MM.1S (cell line): Measurements from ENCODE around the gene ELN.

ENCODE experiments used
- DNase-seq: peaks from one replicate; pipeline ENCODE4 v3.0.0-alpha.2; 2015
- H2AFZ ChIP-seq: fragments of 300-600 bp; sonication (generic); 2 replicates; pipeline ENCODE4 v1.6.0; 2016; ENCODE audit warnings: antibody characterized with exemption, low read length
- H3F3A ChIP-seq: fragments of 300-600 bp; sonication (generic); 2 replicates; pipeline ENCODE4 v1.6.1; 2016; ENCODE audit warnings: mild to moderate bottlenecking, antibody characterized with exemption, low read length, moderate library complexity, mixed read lengths; ENCODE audit not compliant: insufficient read depth
- H3K27ac ChIP-seq: fragments of 300-600 bp; sonication (generic); 2 replicates; pipeline ENCODE4 v1.5.1; 2016; ENCODE audit warnings: mild to moderate bottlenecking, low read length
- H3K27me3 ChIP-seq: fragments of 300-600 bp; sonication (generic); replicated peaks from 2 replicates; pipeline ENCODE4 v1.6.0; 2016; ENCODE audit warnings: low read length; ENCODE audit not compliant: insufficient read depth
- H3K36me3 ChIP-seq: fragments of 300-600 bp; sonication (generic); replicated peaks from 2 replicates; pipeline ENCODE4 v1.6.1; 2016; ENCODE audit warnings: mild to moderate bottlenecking, low read length, mixed read lengths; ENCODE audit not compliant: insufficient read depth
- H3K4me1 ChIP-seq: fragments of 300-600 bp; sonication (generic); 2 replicates; pipeline ENCODE4 v1.6.1; 2016; ENCODE audit warnings: low read length, mixed read lengths
- H3K4me2 ChIP-seq: fragments of 300-600 bp; sonication (generic); 2 replicates; pipeline ENCODE4 v1.6.0; 2016; ENCODE audit warnings: low read depth, low read length
- H3K4me3 ChIP-seq: fragments of 300-600 bp; sonication (generic); 2 replicates; pipeline ENCODE4 v1.5.1; 2016; ENCODE audit warnings: low read length, mixed read lengths
- H3K79me2 ChIP-seq: fragments of 300-600 bp; sonication (generic); 2 replicates; pipeline ENCODE4 v1.6.1; 2016; ENCODE audit warnings: mixed run types, low read length, mixed read lengths
- H3K9ac ChIP-seq: fragments of 300-600 bp; sonication (generic); 2 replicates; pipeline ENCODE4 v1.6.1; 2016; ENCODE audit warnings: low read length, mixed read lengths
- H3K9me2 ChIP-seq: fragments of 300-600 bp; sonication (generic); replicated peaks from 2 replicates; pipeline ENCODE4 v1.6.1; 2016; ENCODE audit warnings: mild to moderate bottlenecking, low read length, mixed read lengths; ENCODE audit not compliant: insufficient read depth
- H3K9me3 ChIP-seq: fragments of 300-600 bp; sonication (generic); replicated peaks from 2 replicates; pipeline ENCODE4 v1.6.1; 2016; ENCODE audit warnings: mild to moderate bottlenecking, low read length, mixed read lengths; ENCODE audit not compliant: insufficient read depth
- H4K20me1 ChIP-seq: fragments of 300-600 bp; sonication (generic); 2 replicates; pipeline ENCODE4 v1.6.1; 2016; ENCODE audit warnings: mild to moderate bottlenecking, low read length, moderate library complexity, mixed read lengths; ENCODE audit not compliant: insufficient read depth
- EZH2 ChIP-seq: fragments of 300-600 bp; sonication (generic); optimal IDR thresholded peaks from 2 replicates; pipeline ENCODE3; 2017; ENCODE audit warnings: low read depth, mild to moderate bottlenecking, antibody characterized with exemption, low read length, mixed read lengths
- EZH2phosphoT487 ChIP-seq: fragments of 300-600 bp; sonication (generic); IDR thresholded peaks from 2 replicates; pipeline ENCODE4 v1.6.1; 2018; ENCODE audit warnings: antibody characterized with exemption, low read length
- TF ChIP-seq, protein P1 (sequence below): fragments of 300-600 bp; sonication (generic); IDR thresholded peaks from 2 replicates; pipeline ENCODE4 v1.5.1; 2016; ENCODE audit warnings: antibody characterized with exemption, low read length, mixed read lengths

ELN gene

DNA sequence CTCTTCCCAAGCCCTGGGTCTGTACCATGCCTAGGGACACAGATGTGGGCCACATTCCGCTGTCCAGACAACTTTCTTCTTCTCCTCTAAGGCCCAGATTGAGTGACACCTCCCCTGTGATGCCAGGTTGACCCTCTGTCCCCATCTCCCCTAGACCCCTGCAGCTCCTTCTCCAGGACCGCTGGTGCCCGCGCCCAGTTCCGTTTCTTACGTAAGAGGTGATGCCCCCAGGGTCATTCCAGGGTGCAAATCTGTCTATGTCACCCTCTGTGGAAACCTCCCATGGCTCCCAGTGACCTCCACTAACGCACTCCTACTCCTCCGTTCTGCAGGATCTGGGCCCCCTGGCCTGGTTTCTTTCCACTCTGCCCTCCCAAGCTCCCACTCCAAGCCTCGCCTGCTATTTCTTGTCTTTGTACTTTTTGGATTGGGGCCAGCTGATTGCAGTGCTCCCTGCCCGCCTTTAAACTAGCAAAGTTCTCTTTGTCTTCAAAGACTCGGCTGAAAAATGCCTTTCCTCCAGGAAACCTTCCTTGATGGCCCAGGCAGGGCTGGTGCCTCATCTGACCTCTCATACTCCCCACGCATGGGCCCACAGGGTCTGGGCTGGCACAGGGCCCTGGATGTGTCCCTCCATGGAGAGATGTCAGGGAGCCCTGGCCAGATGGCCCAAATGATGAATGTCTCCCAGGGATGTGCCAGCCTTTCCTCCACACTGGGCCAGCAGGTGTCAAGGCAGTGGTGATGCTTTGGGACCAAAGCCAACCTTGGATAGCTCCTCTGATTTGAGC is 21.3 kb upstream of the ELN start:
- Histone ChIP-seq H3K4me2 (no peak overlapping the region), H4K20me1 (no peaks in the 10 kb centered on the region), H3K4me3 (no peak overlapping the region), H3K4me1 (peaks cover 14% of the 10 kb centered on the region), H3K9me3 (no peaks in the 10 kb centered on the region), H3K27ac (no peak overlapping the region), H3K9me2 (no peaks in the 10 kb centered on the region), H3F3A (0 out of 2 replicates have a peak, but pooled peaks cover 6% of the 10 kb centered on the region), H3K36me3 (no peaks in the 10 kb centered on the region), H2AFZ (no peak overlapping the region), H3K9ac (no peak overlapping the region), H3K27me3 (no peaks in the 10 kb centered on the region), H3K79me2 (no peaks in the 10 kb centered on the region)
- TF ChIP-seq, protein P1, sequence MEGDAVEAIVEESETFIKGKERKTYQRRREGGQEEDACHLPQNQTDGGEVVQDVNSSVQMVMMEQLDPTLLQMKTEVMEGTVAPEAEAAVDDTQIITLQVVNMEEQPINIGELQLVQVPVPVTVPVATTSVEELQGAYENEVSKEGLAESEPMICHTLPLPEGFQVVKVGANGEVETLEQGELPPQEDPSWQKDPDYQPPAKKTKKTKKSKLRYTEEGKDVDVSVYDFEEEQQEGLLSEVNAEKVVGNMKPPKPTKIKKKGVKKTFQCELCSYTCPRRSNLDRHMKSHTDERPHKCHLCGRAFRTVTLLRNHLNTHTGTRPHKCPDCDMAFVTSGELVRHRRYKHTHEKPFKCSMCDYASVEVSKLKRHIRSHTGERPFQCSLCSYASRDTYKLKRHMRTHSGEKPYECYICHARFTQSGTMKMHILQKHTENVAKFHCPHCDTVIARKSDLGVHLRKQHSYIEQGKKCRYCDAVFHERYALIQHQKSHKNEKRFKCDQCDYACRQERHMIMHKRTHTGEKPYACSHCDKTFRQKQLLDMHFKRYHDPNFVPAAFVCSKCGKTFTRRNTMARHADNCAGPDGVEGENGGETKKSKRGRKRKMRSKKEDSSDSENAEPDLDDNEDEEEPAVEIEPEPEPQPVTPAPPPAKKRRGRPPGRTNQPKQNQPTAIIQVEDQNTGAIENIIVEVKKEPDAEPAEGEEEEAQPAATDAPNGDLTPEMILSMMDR = no peak
- TF ChIP-seq EZH2phosphoT487 (no peak), EZH2 (no peak)
- DNase-seq = no peak

DNA sequence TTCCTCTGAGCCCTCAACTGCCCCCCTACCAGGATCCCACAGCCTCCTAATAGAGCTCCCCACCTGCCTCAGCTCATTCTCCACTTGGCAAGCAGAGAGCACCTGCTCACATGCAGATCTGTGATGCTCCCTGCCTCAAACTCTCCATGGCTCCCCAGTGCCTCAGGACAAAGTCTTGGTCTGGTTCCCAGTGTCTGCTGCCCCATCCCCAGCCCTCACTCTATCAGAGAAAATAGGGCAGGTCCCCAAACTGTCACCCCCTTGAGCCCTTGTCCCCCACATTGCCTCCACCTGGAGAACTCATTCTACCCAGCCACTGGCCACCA is 20.8 kb upstream of the ELN start:
- Histone ChIP-seq H3K79me2 (no peaks in the 10 kb centered on the region), H3K27me3 (no peaks in the 10 kb centered on the region), H4K20me1 (no peaks in the 10 kb centered on the region), H3K36me3 (no peaks in the 10 kb centered on the region), H2AFZ (no peak overlapping the region), H3K4me1 (peaks cover 10% of the 10 kb centered on the region), H3K4me3 (no peak overlapping the region), H3K9ac (no peak overlapping the region), H3K9me3 (no peaks in the 10 kb centered on the region), H3K9me2 (no peaks in the 10 kb centered on the region), H3K27ac (no peak overlapping the region), H3K4me2 (no peak overlapping the region), H3F3A (0 out of 2 replicates have a peak, but pooled peaks cover 6% of the 10 kb centered on the region)
- TF ChIP-seq EZH2phosphoT487 (no peak), EZH2 (no peak)
- TF ChIP-seq, protein P1 = no peak
- DNase-seq = no peak

DNA sequence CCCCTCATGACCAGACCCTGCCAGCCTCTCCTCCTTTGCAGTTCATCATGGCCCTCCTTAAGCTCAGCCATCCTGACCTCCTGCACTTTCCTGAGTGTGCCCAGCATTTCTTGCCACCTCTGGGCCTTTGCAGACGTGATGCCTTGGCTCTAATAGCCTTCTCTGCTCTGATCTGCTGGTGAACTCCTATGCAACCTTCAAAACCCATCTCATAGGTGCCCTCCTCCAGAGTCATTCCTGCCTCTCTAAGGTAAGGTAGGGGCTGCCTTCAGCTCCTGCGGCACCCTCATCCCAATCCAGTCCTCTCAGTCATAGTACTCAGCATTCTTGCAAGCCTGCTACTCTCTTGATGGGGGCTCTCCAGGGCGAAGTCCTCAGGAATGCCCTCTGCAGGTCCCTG is 19.3 kb upstream of the ELN start:
- no peak overlapping the region for H2AFZ ChIP-seq
- no peaks in the 10 kb centered on the region for H4K20me1 ChIP-seq
- H3K79me2 ChIP-seq = no peaks in the 10 kb centered on the region
- peaks cover 13% of the 10 kb centered on the region for H3K4me1 ChIP-seq
- H3K27ac ChIP-seq = no peak overlapping the region
- no peak overlapping the region for H3K4me3 ChIP-seq
- H3K4me2 ChIP-seq = no peak overlapping the region
- no peak for DNase-seq
- H3K27me3 ChIP-seq = no peaks in the 10 kb centered on the region
- H3K9me3 ChIP-seq = no peaks in the 10 kb centered on the region
- no peaks in the 10 kb centered on the region for H3K36me3 ChIP-seq
- H3K9me2 ChIP-seq = no peaks in the 10 kb centered on the region
- TF ChIP-seq EZH2 = no peak
- no peak for TF ChIP-seq EZH2phosphoT487
- TF ChIP-seq, protein P1 = no peak
- no peak overlapping the region for H3K9ac ChIP-seq
- H3F3A ChIP-seq = no peaks in the 10 kb centered on the region
